RPMI8226 (cell line): ENCODE measurements around the gene TMEM239.
"Not testable (repeated sequence)": the region's sequence is repeated elsewhere in the genome, so short reads cannot be mapped to it uniquely, and the experiment has no call there.

Source experiments
- DNase-seq: peaks from one replicate; pipeline ENCODE4 v3.0.0-alpha.2; 2015

The TMEM239 gene

GRCh38 chr20:2816030-2816582 lies at the start of gene TMEM239:
TMEM239 (plus strand) TSS chr20:2816364; CDS start chr20:2816555, 191 bp downstream.
- DNase-seq, result no peak

DNA sequence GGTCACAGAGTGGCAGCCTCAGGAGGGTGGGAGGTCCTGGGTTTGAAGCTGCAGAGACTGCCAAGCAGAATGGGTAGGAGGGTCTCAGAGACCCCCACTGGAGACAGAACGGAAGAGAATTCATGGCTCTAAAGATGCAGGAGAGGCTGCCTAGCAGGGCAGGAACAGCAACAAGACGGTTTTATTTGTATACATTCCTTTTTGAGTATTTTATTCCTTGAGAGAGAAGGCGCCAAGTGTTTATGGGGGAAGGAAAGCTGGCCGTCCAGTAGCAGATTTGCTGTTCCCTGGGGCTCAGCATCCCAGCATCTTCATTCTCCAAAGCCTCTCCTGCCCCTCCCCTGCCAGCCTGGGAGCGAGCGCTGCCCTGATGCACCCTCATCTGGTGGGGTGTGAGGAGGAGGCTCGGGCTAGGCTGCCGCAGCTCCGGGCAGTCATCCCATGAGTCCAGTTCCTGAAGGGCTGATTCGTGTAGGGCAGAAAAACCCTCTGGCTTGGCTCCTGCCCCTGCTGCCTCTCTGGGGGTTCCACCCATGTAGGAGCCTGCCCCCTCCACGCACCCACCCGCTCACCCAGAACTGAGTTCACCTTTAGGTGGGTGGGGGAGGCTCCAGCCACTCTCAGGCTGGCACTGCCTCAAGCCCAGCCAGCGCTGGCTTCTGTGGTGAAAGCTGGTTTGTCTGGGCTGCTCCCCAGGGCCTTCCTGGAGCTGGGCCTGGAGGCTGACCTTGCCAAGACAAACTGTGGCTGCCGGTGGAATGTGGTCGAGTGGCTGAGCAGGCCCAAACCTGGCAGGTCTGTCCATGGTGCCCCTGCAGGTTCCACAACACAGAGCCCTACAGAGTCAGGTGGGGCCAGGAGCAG lies 48.2 kb upstream of the TMEM239 start:
- no peak for DNase-seq

DNA sequence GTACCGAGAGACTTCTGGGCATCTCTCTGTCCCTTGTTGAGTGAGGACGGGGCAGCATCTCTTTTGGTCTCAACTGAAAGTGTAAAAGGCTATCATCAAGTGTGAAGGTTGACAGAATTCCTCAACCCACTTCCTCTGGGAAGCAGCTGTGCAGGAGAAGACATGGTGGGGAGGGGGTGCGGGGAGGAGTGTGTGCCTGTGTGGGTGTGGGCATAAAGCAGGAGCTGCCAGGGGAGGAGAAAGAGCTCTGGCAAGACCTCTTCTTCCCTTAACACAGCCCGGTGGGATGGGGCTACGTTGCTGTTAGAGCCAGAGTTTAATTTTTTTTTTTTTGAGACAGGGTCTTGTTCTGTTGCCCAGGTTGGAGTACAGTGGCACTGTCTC lies 47.5 kb upstream of the TMEM239 start:
- no peak for DNase-seq

DNA sequence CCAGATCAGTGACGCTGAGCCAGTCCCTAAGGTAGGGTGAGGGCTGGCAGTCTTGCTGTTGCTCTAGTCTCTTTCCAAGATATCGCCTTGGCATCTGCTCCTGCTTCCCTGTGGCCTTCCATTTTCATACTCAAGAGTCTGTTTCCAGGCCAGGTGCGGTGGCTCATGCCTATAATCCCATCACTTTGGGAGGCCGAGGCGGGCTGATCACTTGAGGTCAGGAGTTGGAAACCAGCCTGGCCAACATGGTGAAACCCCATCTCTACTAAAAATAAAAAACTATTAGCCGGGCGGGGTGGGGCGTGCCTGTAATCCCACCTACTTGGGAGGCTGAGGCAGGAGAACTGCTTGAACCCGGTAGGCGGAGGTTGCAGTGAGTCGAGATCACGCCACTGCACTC lies 46.1 kb upstream of the TMEM239 start:
- not testable (repeated sequence) for DNase-seq

DNA sequence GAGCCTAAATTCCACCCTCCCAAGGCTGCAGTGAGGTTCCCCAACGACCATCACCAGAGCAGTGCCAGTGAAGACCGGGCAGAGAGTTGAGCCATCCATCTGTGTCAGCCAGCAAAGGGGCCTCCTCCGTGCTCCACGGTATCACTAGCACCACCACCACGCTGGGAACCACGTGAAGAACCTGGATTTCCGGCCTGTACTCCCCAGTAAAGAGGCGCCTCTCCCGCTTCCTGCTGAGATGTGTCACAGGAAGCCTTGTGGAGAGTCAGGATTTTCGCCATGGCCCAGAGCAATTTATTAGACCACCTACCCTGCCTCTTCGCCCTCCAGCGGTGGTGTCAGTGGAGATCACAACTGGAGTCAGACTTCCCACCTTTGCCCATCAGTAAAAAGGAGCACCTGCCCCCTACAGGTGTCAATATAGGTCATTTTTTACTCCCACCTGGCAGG lies 44.5 kb upstream of the TMEM239 start:
- DNase-seq, result no peak

DNA sequence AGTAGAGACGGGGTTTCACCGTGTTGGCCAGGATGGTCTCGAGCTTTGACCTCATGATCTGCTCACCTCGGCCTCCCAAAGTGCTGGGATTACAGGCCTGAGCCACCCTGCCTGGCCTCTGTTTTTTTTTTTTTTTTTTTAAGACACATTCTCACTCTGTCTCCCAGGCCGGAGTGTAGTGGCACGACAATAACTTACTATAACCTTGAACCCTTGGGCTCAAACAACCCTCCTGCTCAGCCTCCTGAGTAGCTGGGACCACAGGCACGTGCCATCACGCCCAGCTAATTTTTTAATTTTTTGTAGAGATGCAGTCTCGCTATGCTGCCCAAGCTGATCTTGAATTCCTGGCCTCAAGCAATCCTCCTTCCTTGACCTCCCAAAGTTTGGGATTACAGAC lies 42.4 kb upstream of the TMEM239 start:
- no peak for DNase-seq

DNA sequence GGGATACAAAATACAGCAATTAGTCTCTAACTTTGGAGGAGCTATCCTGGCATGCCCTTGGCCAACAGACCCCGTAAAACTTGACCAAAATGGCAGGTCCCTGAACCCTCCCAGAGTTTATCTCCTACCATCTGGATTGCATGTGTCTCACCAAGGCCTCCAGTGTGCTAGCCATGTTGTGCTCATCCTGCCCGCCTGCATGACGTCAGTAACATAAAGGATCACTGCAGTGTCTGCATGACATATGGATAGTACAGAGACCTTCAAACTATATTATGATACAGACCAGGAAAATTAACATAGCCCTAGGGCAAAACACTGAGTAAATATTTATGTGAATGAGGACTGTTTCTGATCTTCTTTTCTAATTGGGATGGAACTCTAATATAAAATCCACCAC lies 41.0 kb upstream of the TMEM239 start:
- no peak for DNase-seq

DNA sequence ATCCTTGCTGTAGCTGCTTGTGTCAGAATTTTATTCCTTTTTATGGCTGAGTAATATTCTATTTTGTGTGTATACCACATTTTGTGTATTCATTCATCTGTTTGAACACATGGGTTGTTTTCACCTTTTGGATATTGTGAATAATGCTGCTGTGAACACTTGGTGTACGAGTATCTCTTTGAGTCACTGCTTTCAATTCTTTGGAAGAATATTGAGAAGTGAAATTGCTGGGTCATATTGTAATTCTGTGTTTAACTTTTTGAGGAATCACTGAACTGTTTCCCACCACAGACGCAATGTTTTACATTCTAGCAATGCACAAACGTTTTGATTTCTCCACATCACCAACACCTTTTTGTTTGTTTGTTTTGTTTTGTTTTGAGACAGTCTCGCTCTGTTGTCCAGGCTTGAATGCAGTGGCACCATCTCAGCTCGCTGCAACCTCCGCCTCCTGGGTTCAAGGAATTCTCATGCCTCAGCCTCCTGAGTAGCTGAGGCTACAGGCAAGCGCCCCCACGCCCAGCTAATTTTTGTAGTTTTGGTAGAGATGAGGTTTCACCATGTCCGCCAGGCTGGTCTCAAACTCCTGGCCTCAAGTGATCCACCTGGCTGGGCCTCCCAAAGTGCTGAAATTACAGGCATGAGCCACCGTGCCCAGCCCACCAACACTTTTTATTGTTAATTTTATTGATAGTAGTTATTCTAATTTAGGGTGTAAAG lies 37.4 kb upstream of the TMEM239 start:
- no peak for DNase-seq

DNA sequence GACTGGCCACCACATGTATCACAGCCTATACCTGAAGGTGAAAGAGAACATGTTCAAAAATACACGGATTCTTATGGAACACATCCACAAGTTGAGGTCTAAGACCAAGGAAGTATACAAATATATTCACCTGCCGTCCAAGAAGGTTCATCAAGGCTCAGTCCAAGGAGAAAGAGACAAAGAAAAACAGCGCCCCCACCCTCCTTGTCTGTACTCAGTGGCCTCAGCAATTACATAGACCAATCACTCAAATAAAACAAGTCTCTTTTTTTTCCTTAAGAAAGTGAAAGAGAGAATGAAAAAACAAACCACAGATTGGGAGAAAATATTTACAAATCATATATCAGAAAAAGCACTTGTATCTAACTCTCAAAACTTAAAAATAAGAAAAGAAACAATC lies 35.2 kb upstream of the TMEM239 start:
- peak; percentile 51 for DNase-seq

GRCh38 chr20:2783908-2784566 lies 32.1 kb upstream of the TMEM239 start:
- DNase-seq, result no peak

DNA sequence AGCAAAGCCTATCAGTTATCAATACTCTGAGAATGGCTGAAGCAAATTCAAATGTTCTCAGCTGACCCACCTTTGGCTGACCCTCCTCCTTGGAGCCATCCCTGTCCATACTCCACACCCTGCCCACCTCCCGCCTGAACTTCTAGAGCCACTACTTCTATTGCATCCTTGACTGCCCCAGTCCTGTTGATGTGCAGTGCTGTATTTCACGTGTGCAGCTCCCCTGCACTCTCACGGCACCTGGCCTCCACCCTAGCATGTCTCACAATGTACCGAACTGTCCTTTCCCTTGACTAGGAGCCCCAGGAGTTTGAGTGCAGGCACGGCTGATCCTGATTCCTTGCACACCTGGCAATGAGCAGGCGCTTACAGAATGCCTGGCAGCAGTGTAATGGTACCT lies 22.7 kb upstream of the TMEM239 start:
- DNase-seq, result no peak

- no peak for DNase-seq
Measured at GRCh38 chr20:2794202-2794748, 21.9 kb upstream of the TMEM239 start.

GRCh38 chr20:2794866-2795447 lies 21.2 kb upstream of the TMEM239 start:
- DNase-seq, result no peak

GRCh38 chr20:2795451-2795850 lies 20.7 kb upstream of the TMEM239 start:
- DNase-seq, result no peak

GRCh38 chr20:2796011-2796660 lies 20.0 kb upstream of the TMEM239 start:
- DNase-seq, result no peak

- no peak for DNase-seq
Measured at GRCh38 chr20:2797136-2797983, 18.8 kb upstream of the TMEM239 start.

GRCh38 chr20:2798095-2798805 lies 17.9 kb upstream of the TMEM239 start:
- no peak for DNase-seq

- DNase-seq, result no peak
Measured at GRCh38 chr20:2798814-2799213, 17.4 kb upstream of the TMEM239 start.

- no peak for DNase-seq
Measured at GRCh38 chr20:2799271-2799670, 16.9 kb upstream of the TMEM239 start.
